HTR-8/SVneo (cell line): ENCODE measurements around the gene TRABD2B.

Experiments used
- DNase-seq: peaks from one replicate; pipeline ENCODE4 v3.0.0; 2011; ENCODE audit warnings: low spot score, mixed read lengths; ENCODE audit not compliant: insufficient read length
- FAIRE-seq: peaks from 2 replicates; lab custom pipeline; 2011; peaks lifted over from hg19 to GRCh38; lab: Jason Lieb, UNC

The TRABD2B gene

DNA sequence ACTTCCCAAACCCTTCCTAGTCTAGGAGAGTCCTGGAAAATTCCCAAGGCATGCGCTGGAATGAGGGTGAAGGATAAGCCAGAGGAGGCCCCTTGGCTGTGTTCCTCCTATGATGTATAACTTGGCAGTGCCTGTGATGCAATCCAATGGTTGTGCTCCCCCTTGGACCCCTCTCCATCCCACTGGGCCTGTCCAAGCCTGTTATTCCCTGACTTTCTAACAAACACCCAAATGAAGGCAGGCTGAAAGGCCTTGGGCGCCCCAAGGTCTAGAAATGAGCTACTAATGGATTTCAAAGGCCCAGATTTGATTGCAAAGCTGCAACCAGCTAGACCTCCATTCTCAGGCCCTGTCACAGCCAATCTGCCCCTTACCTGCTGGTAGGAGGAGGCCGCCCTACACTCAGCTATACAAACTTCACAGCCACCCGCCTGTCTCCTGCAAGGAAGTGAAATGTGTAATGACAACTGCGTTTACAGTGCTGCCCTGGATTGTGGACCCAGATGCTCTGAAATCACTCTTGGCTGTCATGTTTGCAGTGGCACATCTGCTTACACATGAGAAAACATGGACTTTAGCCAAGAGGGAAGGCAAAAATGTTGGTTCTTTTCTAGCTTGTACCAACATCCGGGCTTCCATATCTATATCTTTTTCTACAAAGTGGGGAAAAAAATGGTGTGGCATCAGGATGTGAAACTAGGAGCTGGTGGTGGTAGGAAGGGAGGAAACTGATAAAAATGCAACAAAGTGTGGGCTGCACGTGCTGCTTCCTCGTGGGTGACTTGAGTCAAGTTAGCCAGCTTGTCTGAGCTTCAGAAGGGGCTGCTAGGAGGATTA lies 130.4 kb downstream of the TRABD2B start:
- DNase-seq = no peak

GRCh38 chr1:47865881-47866535 lies 131.2 kb downstream of the TRABD2B start:
- DNase-seq (no peak), FAIRE-seq (no peak)

More for the DNA sequence above, 130.4 kb downstream of the TRABD2B start:
- FAIRE-seq = no peak

- FAIRE-seq (no peak), DNase-seq (no peak)
Observed at GRCh38 chr1:47859092-47859743, 138.0 kb downstream of the TRABD2B start.

DNA sequence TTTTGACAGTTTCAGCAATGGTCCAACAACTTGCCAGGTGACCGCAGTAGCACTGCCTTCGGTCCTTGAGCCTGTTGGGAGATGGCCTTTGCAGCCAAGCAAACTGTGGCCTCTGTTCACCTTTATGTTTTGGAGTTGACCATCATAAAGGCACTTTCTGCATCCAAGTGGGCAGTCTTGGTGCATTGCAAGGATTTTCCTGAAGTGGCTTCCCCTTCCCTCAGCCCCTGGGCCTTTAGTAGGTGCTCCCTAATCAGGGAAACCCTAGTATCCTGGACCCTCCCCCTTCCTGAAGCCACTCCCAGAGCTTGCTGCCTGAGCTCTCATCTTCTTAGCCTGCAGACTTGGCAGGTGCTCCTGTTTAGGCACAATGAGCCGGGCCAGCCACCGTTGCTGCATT lies 140.2 kb downstream of the TRABD2B start:
- FAIRE-seq (no peak), DNase-seq (no peak)

- DNase-seq = no peak
- no peak for FAIRE-seq
Observed at GRCh38 chr1:47855230-47855629, 142.0 kb downstream of the TRABD2B start.

GRCh38 chr1:47854552-47855144 lies 142.5 kb downstream of the TRABD2B start:
- DNase-seq = no peak
- no peak for FAIRE-seq

GRCh38 chr1:47853852-47854251 lies 143.3 kb downstream of the TRABD2B start:
- DNase-seq = no peak
- FAIRE-seq = no peak

DNA sequence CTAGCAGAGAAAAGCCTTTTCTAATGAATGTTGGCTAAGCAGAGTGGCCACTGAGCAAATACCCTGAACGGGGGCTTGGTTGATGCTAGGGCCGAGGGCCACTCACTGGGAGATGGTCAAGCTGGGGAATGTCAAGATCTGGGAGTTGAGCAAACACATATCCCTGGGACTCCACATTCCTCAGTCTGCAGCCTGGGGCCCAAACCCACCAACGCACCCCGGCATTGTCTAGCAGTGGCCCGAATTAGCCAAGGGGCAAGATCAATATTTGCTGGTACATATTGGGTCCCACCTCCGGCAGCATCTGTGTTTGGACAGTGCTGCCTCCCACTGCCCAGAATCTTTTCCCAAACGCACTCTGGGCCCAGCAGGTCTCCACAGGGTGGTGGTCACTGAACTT lies 144.1 kb downstream of the TRABD2B start:
- FAIRE-seq (no peak), DNase-seq (no peak)

DNA sequence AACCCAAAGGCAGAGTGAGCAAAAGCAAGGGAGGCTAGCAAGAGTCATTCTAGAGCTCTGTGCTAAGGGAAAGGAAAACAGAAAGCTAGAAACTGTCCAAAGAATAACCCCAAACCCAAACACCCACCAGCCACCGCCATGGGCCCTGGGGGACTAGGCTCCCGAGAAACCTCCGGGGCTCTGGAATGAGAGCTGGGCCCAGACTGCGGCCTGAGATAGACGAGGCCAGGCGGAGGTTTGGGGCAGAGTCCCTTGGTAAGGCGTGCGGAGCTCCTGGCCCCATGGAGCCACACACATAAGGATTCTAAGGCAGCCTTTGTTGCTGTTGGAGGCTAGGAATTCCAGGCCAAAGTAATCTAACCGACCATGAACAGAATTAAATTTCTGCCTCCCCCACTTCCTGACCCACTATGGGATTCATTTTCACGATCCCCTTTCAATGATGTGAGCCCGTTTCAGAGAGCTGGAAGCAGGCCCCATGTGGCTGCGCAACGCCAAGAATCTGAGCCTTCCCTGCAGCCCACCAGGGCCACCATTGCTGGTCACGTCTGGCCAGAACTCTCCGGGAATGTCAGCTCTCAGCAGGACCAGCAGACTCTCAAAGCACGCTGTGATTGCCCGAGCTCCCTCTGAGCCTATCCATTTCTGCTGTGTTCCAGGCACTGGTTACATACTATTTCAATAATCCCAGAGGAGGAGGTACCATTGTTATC lies 145.0 kb downstream of the TRABD2B start:
- DNase-seq (no peak), FAIRE-seq (no peak)

DNA sequence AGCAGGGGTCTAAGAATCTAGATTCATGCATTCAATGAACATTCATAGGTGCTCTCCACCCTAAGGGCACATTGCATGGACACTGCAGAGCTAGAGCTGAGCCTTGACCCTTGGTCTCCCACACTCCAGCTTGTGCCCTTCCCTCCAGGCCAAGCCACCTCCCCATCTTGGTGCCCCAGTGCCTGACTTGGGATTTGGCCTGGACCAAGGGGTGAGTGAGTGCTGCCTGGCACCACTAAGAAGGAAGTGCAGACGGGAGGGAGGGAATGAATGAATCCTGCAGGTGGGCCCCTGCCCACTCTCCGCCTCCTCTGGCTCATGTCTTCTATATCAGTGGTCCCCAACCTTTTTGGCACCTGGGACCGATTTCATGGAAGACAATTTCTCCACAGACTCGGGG lies 146.7 kb downstream of the TRABD2B start:
- FAIRE-seq (no peak), DNase-seq (no peak)

- DNase-seq (no peak), FAIRE-seq (no peak)
Observed at GRCh38 chr1:47849591-47850261, 147.5 kb downstream of the TRABD2B start.

DNA sequence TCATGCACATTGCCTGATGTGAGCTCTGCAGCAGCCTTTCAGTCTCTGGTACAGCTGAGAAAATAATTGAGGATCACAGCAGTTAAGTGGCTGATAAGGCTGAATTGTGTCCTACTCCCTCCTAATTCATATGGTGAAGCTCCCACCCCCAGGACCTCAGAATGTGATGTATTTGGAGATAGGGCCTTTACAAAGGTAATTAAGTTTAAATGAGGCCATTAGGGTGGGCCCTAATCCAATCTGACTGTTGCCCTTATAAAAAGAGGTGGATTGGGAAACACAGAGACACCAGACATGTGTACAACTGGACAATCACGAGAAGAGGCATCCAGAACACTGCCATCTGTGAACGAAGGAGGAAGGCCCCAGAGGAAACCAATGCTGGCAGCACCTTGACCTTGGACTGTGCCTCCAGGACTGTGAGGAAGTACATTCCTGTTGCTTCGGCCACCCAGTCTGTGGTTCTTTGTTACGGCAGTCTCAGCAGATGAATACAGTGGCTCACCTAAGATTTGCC lies 148.1 kb downstream of the TRABD2B start:
- FAIRE-seq = no peak
- DNase-seq = no peak

DNA sequence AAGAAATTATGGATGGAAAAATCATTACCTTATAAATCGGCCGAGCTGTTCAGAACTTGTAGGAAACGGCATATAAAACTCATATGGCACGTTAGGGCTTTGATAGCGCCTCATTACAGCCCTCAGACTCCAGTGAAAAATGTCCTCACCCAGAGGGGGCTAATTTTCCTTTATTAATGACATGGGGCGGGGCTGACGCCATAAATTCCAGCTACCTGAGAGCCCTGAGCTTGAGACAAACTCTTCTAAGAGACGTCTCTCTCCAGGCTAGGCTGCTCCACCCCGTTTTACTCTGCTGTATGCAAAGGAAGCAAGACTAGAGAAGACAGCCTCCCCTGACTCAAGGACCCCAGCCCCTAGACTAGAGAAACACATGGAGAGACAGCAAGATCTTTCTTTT lies 149.4 kb downstream of the TRABD2B start:
- FAIRE-seq = no peak
- DNase-seq = no peak

DNA sequence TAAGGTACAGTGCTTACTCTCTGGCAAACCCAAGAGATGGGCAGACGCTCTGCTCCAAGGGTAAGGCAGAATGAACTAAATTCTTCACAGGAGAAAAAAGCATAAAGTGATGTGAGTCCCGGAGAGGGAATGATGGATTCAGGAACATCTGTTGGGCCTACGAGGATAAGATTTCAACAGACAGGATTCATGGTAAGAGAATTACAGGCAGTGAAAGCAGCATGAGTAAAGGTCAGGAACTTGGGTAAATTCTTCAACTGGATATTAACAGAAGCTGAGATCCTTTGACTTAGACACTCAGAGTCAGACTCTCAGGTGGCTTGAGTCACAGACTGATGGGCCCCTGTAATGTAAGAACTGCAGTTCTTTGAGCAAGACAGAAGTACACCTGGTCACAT lies 152.6 kb downstream of the TRABD2B start:
- DNase-seq (no peak), FAIRE-seq (no peak)

GRCh38 chr1:47843781-47844557 lies 153.2 kb downstream of the TRABD2B start:
- no peak for FAIRE-seq
- DNase-seq = no peak

GRCh38 chr1:47843059-47843458 lies 154.1 kb downstream of the TRABD2B start:
- no peak for DNase-seq
- FAIRE-seq = no peak

- FAIRE-seq = no peak
- no peak for DNase-seq
Observed at GRCh38 chr1:47842228-47842919, 154.8 kb downstream of the TRABD2B start.

- DNase-seq (no peak), FAIRE-seq (no peak)
Observed at GRCh38 chr1:47841356-47841755, 155.8 kb downstream of the TRABD2B start.
